Prostate gland (tissue), 2 donors: Measurements from ENCODE around the gene NFAM1.

ENCODE experiments used
- CTCF ChIP-seq, 4 experiments: fragments of 200-600 bp in 2 of 4; fragments of 450-650 bp in 2 of 4; sonication (generic) in 2 of 4; IDR thresholded peaks; 1 replicate in 3 of 4; 2 replicates in 1 of 4; pipeline ENCODE4 v1.5.1; 2016 to 2019; ENCODE audit warnings: antibody characterized with exemption in 4 of 4, mild to moderate bottlenecking in 2 of 4, moderate library complexity in 2 of 4
- POLR2A ChIP-seq: fragments of 450-650 bp; IDR thresholded peaks from one replicate; pipeline ENCODE4 v1.6.1; 2016; ENCODE audit warnings: antibody characterized with exemption, mild to moderate bottlenecking
- POLR2AphosphoS5 ChIP-seq: sonication (generic); formaldehyde crosslinking; IDR thresholded peaks from one replicate; pipeline ENCODE4 v1.6.1; 2017; ENCODE audit warnings: antibody characterized with exemption

GRCh38 chr22:42333544-42333943 is 98.7 kb downstream of the NFAM1 start:
- no peak for TF ChIP-seq POLR2A
- TF ChIP-seq CTCF (IDR thresholded peaks at IDR 0.05): no peak
- no peak for TF ChIP-seq POLR2AphosphoS5
